Endodermal cell (in vitro differentiated cells): ENCODE measurements around the gene NID1. TPM values are rescaled to one million over a fixed set of nuclear protein-coding genes. Genes with fewer than 3 reads are reported as not detected.

Experiments used
- DNase-seq: peaks from one replicate; pipeline ENCODE4 v3.0.0-alpha.2; 2017
- H3K27ac ChIP-seq: 2 replicates; pipeline ENCODE4 v1.5.1; 2013; ENCODE audit warnings: mild to moderate bottlenecking, low read depth, low read length, moderate library complexity
- H3K27me3 ChIP-seq: 2 replicates; pipeline ENCODE4 v1.6.1; 2013; ENCODE audit warnings: mild to moderate bottlenecking, low read length, moderate library complexity; ENCODE audit not compliant: insufficient read depth, control insufficient read depth, poor library complexity, severe bottlenecking
- H3K36me3 ChIP-seq: 2 replicates; pipeline ENCODE4 v1.7.0; 2013; ENCODE audit warnings: mild to moderate bottlenecking, low read length, moderate library complexity; ENCODE audit not compliant: control insufficient read depth, insufficient read depth
- H3K4me1 ChIP-seq: one replicate; pipeline ENCODE4 v1.7.0; 2013; ENCODE audit warnings: low read length; ENCODE audit not compliant: control insufficient read depth, insufficient read depth
- H3K4me3 ChIP-seq: 2 replicates; pipeline ENCODE4 v1.5.1; 2013; ENCODE audit warnings: mild to moderate bottlenecking, low read length, moderate library complexity
- H3K9ac ChIP-seq: 2 replicates; pipeline ENCODE4 v1.6.1; 2013; ENCODE audit warnings: mild to moderate bottlenecking, low read length, moderate library complexity; ENCODE audit not compliant: poor library complexity, severe bottlenecking; ENCODE audit errors: extremely low read depth
- H3K9me3 ChIP-seq: 2 replicates; pipeline ENCODE4 v1.6.1; 2013; ENCODE audit warnings: mild to moderate bottlenecking, low read length, moderate library complexity; ENCODE audit not compliant: control insufficient read depth
- H3K27ac Mint-ChIP-seq: 2 replicates; pipeline ENCODE4 v1.8.0; 2020; ENCODE audit warnings: mixed read lengths
- H3K27me3 Mint-ChIP-seq: 2 replicates; pipeline ENCODE4 v1.8.0; 2021; ENCODE audit warnings: mild to moderate bottlenecking, mixed read lengths; ENCODE audit not compliant: insufficient read depth
- H3K36me3 Mint-ChIP-seq: 2 replicates; pipeline ENCODE4 v1.8.0; 2020; ENCODE audit warnings: low read depth, mixed read lengths
- H3K4me1 Mint-ChIP-seq: 2 replicates; pipeline ENCODE4 v1.8.0; 2020; ENCODE audit warnings: mixed read lengths
- H3K4me3 Mint-ChIP-seq: 2 replicates; pipeline ENCODE4 v1.8.0; 2020; ENCODE audit warnings: mild to moderate bottlenecking, moderate library complexity, mixed read lengths
- H3K9me3 Mint-ChIP-seq: 2 replicates; pipeline ENCODE4 v1.8.0; 2020; ENCODE audit warnings: mild to moderate bottlenecking, mixed read lengths
- WGBS, 2 experiments: methylation state at CpG; one replicate each; pipeline versions ENCODE4 v1.1.5 to v1.1.7; 2013; ENCODE audit warnings: missing lambda C conversion rate in 2 of 2, mixed read lengths in 1 of 2; ENCODE audit not compliant: insufficient coverage in 1 of 2, insufficient read length in 1 of 2; 5-methylcytosine and 5-hydroxymethylcytosine counted together
- total RNA-seq, 2 donors: library from RNA; stranded (reverse); fragmentation: NEBNext Ultra II Directional in 1 of 2; extraction: Animal tissue kit (Norgen Biotek cat#: 25700) in 1 of 2; gene quantifications; 2 replicates in 1 of 2; 3 replicates in 1 of 2; pipeline ENCODE4 v1.2.1, GENCODE V29; 2021
- TF ChIP-seq, protein P1 (sequence below): fragments of 200-600 bp; sonication (generic); conservative IDR thresholded peaks from 2 replicates; pipeline ENCODE4 v1.5.0; 2021; ENCODE audit warnings: antibody characterized with exemption, mild to moderate bottlenecking

The NID1 gene
- total RNA-seq, 2 donors from 2014 or later = 12.7 to 18.3 TPM

- TF ChIP-seq, protein P1, sequence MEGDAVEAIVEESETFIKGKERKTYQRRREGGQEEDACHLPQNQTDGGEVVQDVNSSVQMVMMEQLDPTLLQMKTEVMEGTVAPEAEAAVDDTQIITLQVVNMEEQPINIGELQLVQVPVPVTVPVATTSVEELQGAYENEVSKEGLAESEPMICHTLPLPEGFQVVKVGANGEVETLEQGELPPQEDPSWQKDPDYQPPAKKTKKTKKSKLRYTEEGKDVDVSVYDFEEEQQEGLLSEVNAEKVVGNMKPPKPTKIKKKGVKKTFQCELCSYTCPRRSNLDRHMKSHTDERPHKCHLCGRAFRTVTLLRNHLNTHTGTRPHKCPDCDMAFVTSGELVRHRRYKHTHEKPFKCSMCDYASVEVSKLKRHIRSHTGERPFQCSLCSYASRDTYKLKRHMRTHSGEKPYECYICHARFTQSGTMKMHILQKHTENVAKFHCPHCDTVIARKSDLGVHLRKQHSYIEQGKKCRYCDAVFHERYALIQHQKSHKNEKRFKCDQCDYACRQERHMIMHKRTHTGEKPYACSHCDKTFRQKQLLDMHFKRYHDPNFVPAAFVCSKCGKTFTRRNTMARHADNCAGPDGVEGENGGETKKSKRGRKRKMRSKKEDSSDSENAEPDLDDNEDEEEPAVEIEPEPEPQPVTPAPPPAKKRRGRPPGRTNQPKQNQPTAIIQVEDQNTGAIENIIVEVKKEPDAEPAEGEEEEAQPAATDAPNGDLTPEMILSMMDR = no peak
- H3K4me1 Mint-ChIP-seq = peaks cover 11% of the 10 kb centered on the region
- 85 to 93% methylated on average over 2 to 3 of the region's 3 CpGs for WGBS, 2 experiments
These were observed 19.5 kb upstream of the NID1 start for GRCh38 chr1:236084386-236084730.

DNA sequence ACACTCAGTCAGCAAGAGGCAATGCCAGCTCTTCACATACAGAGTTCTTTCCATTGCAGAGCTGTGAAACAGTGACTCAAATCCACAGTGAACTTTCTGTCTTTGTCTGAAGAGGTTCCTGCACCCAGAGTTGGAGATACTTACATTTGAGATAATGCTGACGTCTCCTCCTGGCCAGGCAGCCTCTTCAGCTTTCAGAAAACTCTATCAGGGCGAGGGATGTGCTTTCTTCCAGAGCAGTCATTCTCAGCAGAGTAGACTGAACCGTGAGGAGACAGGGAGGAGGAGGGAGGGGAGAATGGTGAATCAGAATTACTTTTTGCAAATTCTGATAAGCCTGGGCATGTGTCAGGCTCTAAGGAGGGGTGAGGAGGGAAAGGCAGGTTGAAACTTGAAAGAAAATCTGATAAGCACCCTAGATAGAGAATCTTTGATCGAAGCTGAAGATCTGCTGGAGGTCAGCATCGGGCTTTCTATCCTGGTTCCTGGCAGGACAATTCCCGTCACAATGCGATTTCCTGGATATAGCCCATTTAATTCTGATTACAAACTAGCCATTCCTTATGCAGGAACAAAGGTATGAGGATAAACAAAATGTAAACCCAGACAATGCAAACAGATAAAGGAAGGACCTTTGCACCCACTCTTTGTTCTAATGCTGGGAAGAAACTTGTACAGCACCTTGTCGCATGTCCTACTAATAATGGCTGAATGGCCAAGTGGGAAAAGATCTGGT, 18.9 kb upstream of the NID1 start:
- H3K27me3 ChIP-seq = no peaks in the 10 kb centered on the region
- no peak overlapping the region for H3K4me3 Mint-ChIP-seq
- peak overlapping the region; percentile 26 for H3K27ac ChIP-seq
- no peaks in the 10 kb centered on the region for H3K4me1 ChIP-seq
- no peaks in the 10 kb centered on the region for H3K9me3 ChIP-seq
- no peaks in the 10 kb centered on the region for H3K36me3 ChIP-seq
- 73 to 92% methylated on average over 6 to 8 of the region's 8 CpGs for WGBS, 2 experiments
- peak overlapping the region; percentile 12 for H3K9ac ChIP-seq
- no peaks in the 10 kb centered on the region for H3K36me3 Mint-ChIP-seq
- peaks cover 4% of the 10 kb centered on the region for H3K9me3 Mint-ChIP-seq
- TF ChIP-seq, protein P1 = no peak
- H3K27ac Mint-ChIP-seq = peak overlapping the region; percentile 10
- peaks cover 11% of the 10 kb centered on the region for H3K4me1 Mint-ChIP-seq
- no peak for DNase-seq
- peaks cover 2% of the 10 kb centered on the region for H3K27me3 Mint-ChIP-seq
- peak overlapping the region; percentile 22 for H3K4me3 ChIP-seq

More at GRCh38 chr1:236084386-236084730, 19.5 kb upstream of the NID1 start:
- Mint-ChIP-seq H3K27me3 (peaks cover 2% of the 10 kb centered on the region), H3K9me3 (peaks cover 6% of the 10 kb centered on the region), H3K4me3 (no peak overlapping the region), H3K36me3 (no peaks in the 10 kb centered on the region), H3K27ac (no peak overlapping the region)
- H3K4me3 ChIP-seq = no peak overlapping the region
- H3K4me1 ChIP-seq = no peaks in the 10 kb centered on the region
- no peaks in the 10 kb centered on the region for H3K9me3 ChIP-seq
- H3K27me3 ChIP-seq = no peaks in the 10 kb centered on the region
- H3K9ac ChIP-seq = no peak overlapping the region
- DNase-seq = no peak
- H3K36me3 ChIP-seq = no peaks in the 10 kb centered on the region
- no peak overlapping the region for H3K27ac ChIP-seq

DNA sequence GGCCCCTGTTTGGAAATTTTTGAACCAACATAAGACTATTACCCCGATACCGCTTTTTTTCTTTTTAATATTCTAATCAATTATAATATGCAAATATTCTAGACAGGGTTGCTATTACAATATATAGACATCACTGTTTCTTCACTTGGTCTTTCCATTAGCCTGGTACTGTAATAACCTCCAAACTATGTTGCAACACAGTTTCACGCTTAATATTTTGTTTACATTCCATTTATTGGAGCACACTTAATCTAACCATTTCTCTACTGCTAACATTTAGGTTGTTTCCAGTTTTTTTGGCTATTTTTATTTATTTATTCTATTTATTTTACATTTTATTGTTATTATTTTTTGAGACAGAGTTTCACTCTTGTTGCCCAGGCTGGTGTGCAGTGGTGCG, 17.6 kb upstream of the NID1 start:
- no peaks in the 10 kb centered on the region for H3K27me3 Mint-ChIP-seq
- WGBS, 2 experiments = 88 to 90% methylated on average over 2 to 4 of the region's 4 CpGs
- H3K27ac Mint-ChIP-seq = no peak overlapping the region
- H3K36me3 ChIP-seq = no peaks in the 10 kb centered on the region
- no peak overlapping the region for H3K4me3 Mint-ChIP-seq
- no peaks in the 10 kb centered on the region for H3K27me3 ChIP-seq
- H3K4me1 ChIP-seq = no peaks in the 10 kb centered on the region
- no peak overlapping the region for H3K4me3 ChIP-seq
- H3K36me3 Mint-ChIP-seq = no peaks in the 10 kb centered on the region
- no peaks in the 10 kb centered on the region for H3K9me3 ChIP-seq
- no peak overlapping the region for H3K9ac ChIP-seq
- DNase-seq = no peak
- H3K27ac ChIP-seq = no peak overlapping the region
- H3K9me3 Mint-ChIP-seq = peaks cover 4% of the 10 kb centered on the region
- TF ChIP-seq, protein P1 = no peak
- H3K4me1 Mint-ChIP-seq = peaks cover 11% of the 10 kb centered on the region
